Upper lobe of left lung (tissue), 4 donors: ENCODE data around the gene CCDC88B.

Experiments
- CTCF ChIP-seq, 6 experiments: fragments of 450-650 bp in 4 of 6; fragments of 200-600 bp in 2 of 6; sonication (generic) in 2 of 6; IDR thresholded peaks; one replicate each; pipeline ENCODE4 v1.5.1; 2016 to 2019; ENCODE audit warnings: antibody characterized with exemption in 6 of 6
- EP300 ChIP-seq, 4 donors: sonication (generic); formaldehyde crosslinking; IDR thresholded peaks; one replicate each; pipeline ENCODE4 v1.5.1; 2017; ENCODE audit warnings: antibody characterized with exemption in 4 of 4, control low read depth in 2 of 4
- POLR2A ChIP-seq, 4 donors: fragments of 450-650 bp; IDR thresholded peaks; one replicate each; pipeline ENCODE4 v1.5.1; 2016 to 2017; ENCODE audit warnings: antibody characterized with exemption in 4 of 4, mild to moderate bottlenecking in 2 of 4

- TF ChIP-seq POLR2A (IDR thresholded peaks at IDR 0.05) (no peak), CTCF (IDR thresholded peaks at IDR 0.05) (no peak), EP300 (IDR thresholded peaks at IDR 0.05) (no peak)
These were observed 44.2 kb downstream of the CCDC88B start for GRCh38 chr11:64384028-64384737.
